ENCODE data around the gene PPP1R18.

PPP1R18 gene

DNA sequence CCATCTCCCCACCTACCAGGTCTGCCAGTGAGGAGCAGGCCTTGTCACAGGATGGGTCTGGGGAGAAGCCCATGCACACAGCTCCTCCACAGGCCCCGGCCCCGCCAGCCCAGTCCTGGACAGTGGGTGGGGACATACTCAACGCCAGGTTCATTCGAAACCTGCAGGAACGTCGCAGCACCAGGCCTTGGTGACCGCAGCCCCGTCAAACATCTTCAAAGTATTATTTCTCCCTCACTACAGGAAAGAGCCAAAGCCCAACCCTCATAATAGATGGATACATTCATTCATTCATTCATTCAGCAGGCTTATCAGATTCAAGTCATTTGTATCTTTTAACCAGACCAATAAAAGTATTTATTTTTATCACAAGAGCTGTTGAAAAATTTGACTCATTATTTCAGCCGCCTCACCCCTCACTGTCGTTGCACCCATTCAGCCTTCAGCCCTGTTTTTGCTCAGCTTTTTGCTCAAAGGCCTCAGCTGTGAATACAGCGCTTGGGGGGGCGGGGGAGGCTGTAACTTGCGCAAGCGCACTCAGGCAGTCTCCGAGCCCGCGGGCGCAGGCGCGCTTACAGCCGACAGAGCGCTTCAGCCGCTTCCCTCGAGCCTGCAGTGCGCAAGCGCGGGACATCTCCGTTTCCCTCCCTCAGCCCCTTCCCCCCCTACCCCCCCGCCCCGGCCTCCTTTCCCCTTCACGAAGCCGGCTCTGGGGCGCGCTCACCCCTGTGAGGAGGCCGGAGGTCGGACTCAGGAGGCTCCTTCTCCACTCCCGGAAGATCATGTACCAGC is 39.8 kb downstream of the PPP1R18 start, which contains the start of gene C6orf136:
C6orf136 (plus strand) TSS at position 684 of the 792 bp plus-strand sequence; CDS start at position 783, 99 bp downstream.
- FAIRE-seq: no peak
- no peak for TF ChIP-seq POLR2A (IDR thresholded peaks at IDR 0.05; ENCODE audit: low read depth, low read length)

GRCh38 chr6:30645989-30646388 is 40.5 kb downstream of the PPP1R18 start:
- no peak for FAIRE-seq
- no peak for DNase-seq (ENCODE audit: insufficient read length, low spot score)
- no peak for TF ChIP-seq POLR2A (IDR thresholded peaks at IDR 0.05; ENCODE audit: low read depth, low read length)

More for the DNA sequence above, 39.8 kb downstream of the PPP1R18 start, which contains the start of gene C6orf136:
- peak; percentile 90 for DNase-seq (ENCODE audit: insufficient read length, low spot score)

GRCh38 chr6:30644769-30645168 is 41.7 kb downstream of the PPP1R18 start:
- FAIRE-seq (no peak), DNase-seq (ENCODE audit: insufficient read length, low spot score) (no peak)
- TF ChIP-seq POLR2A (IDR thresholded peaks at IDR 0.05; ENCODE audit: low read depth, low read length): no peak

- no peak for TF ChIP-seq POLR2A (IDR thresholded peaks at IDR 0.05; ENCODE audit: low read depth, low read length)
- no peak for FAIRE-seq
- DNase-seq (ENCODE audit: insufficient read length, low spot score): no peak
Observed at GRCh38 chr6:30643656-30644055, 42.8 kb downstream of the PPP1R18 start.

GRCh38 chr6:30641048-30641447 is 45.4 kb downstream of the PPP1R18 start:
- no peak for TF ChIP-seq POLR2A (IDR thresholded peaks at IDR 0.05; ENCODE audit: low read depth, low read length)
- no peak for FAIRE-seq
- no peak for DNase-seq (ENCODE audit: insufficient read length, low spot score)

GRCh38 chr6:30640481-30640880 is 46.0 kb downstream of the PPP1R18 start:
- no peak for TF ChIP-seq POLR2A (IDR thresholded peaks at IDR 0.05; ENCODE audit: low read depth, low read length)
- no peak for DNase-seq (ENCODE audit: insufficient read length, low spot score)
- no peak for FAIRE-seq

- TF ChIP-seq POLR2A (IDR thresholded peaks at IDR 0.05; ENCODE audit: low read depth, low read length): no peak
- DNase-seq (ENCODE audit: insufficient read length, low spot score) (no peak), FAIRE-seq (no peak)
Observed at GRCh38 chr6:30635834-30636233, 50.6 kb downstream of the PPP1R18 start.

DNA sequence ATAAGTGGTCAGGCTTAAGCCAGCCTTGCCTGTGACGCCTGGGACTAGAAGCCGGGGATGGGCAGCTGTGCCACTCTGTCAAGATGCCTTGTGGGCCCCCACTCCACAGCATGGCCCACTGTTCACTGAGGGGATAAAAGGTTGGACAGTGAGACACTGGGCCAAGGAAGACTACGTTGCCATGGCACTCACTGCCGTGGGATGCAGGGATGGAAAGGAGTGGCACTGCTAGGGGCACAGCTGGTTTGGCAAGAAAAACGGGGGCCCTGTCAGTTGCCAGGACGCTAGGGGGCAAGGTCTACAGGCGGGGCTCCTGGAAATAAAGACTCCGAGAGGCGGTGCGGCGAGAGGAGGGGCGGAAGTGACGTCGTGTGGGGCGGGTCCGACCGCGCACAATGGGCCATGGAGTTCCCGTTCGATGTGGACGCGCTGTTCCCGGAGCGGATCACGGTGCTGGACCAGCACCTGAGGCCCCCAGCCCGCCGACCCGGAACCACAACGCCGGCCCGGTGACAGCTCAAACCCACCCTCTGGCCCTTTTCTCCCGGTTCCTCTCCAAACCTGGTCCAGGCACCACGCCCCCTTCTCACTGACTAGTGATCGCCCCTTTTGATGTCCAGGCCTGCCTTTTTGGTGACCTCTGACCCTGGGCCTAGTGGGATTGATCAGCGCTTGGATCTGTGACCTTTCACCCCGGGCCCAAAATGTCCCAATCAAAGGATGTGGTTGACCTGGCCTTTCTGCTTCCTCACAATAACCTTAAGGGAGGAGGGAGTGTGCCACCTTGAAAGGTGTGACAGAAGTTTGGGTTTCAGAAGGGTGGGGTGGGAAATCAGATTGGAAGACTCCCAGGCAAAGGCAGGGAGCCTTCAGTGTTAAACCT is 59.7 kb downstream of the PPP1R18 start, which contains the start of gene ATAT1:
ATAT1 (plus strand) TSS at position 391 of the 883 bp plus-strand sequence.
- TF ChIP-seq POLR2A (IDR thresholded peaks at IDR 0.05; ENCODE audit: low read depth, low read length): peak; percentile 70
- DNase-seq (ENCODE audit: insufficient read length, low spot score): peak; percentile 81
- FAIRE-seq: no peak

Measured in H54 (cell line).